GM21423 (cell line): Measurements from ENCODE around the gene PPP2R5A.
A peak's percentile ranks its signal among the peaks of the same experiment; 100 is the strongest.
"Not testable (repeated sequence)": the region's sequence is repeated elsewhere in the genome, so short reads cannot be mapped to it uniquely, and the experiment has no call there.

Experiments
- ATAC-seq: cut with Tn5 transposase; IDR thresholded peaks from one replicate; pipeline ENCODE4 v1.9.1; 2021; ENCODE audit warnings: mild to moderate bottlenecking, moderate library complexity; ENCODE audit not compliant: unreplicated experiment

The PPP2R5A gene

GRCh38 chr1:212351588-212352362, 66.6 kb downstream of the PPP2R5A start:
- no peak for ATAC-seq

DNA sequence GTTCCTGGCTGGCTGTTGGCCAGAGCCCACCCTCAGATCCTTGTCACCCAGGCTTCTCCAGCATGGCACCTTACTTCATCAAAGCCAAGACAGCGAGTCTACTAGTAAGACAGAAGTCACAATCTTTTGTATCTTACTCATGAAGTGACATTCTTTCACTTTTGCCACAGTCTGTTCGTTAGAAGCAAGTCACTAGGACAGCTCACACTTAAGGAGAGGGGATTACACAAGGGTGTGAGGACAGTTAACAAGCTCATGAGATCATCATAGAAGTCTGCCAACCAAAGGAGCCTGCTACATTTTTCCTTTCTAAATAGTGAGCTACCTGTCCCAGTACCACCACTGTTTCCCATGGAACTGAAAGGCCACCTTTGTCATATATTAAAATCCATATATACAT, 68.0 kb downstream of the PPP2R5A start:
- ATAC-seq, result no peak

DNA sequence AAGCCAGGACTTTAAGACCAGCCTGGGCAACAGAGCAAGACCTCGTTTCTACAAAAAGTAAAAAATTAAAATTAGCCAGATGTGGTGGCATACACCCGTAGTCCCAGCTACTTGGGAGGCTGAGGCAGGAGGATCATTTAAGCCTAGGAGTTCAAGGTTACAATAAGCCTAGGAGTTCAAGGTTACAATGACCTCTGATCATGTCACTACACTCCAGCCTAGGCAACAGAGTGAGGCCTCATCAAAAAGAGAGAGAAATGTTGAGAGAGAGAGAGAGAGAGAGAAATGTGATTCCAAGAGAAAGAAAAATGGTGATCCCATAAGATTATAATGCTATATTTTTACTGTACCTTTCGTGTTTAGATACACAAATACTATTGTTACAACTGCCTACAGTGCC, 69.3 kb downstream of the PPP2R5A start:
- no peak for ATAC-seq

DNA sequence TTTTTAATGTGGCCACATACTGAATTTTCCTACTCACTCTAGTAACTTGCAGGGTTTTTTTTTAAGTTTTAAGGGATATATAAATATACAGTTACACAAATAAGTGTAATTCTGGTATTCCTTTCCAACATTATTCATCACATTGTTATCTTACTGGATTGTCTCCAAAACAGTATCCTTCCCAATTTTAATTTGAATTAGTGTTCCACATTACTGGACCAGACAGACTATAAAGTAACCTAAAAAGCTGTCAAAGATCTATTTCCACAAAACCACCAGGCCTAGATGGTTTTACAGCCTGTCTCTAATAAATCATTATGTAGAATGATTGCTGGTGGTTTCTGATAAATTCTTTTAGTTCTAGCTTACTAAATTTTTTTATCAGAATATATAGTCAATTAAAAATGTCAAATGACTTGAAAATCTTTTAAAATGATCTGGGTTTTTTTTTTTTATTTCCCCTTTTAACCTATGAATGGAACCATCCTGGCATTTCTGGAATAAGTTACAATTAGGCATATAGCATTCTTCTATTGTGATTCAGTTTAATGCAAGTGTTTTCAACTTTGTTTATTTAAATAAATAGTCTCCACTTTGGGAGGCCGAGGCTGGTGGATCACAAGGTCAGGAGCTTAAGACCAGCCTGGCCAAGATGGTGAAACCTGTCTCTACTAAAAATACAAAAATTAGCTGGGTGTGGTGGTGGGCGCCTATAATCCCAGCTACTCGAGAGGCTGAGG, 70.2 kb downstream of the PPP2R5A start:
- ATAC-seq, result no peak

- ATAC-seq, result no peak
Measured at GRCh38 chr1:212359794-212360479, 74.7 kb downstream of the PPP2R5A start.

GRCh38 chr1:212364985-212365384, 79.8 kb downstream of the PPP2R5A start:
- ATAC-seq, result no peak

DNA sequence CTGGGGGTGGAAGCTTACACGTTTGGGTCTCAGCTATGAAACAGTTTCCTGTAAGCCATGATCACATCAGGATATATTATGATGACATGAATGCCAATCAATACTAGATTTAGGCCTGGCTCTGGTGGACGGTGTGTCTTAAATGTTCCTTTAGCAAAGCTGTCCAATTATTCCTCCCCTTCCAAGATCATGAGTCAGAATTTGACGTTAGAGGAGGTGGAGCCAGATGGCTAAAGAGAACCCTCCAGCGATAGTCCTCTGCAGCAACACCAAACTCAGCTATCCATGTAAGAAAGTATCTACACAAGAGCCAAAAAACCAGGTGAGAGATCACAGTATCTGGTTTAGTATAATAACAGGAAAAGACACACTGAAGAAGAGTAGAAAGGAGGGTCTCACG, 81.7 kb downstream of the PPP2R5A start:
- ATAC-seq, result no peak

DNA sequence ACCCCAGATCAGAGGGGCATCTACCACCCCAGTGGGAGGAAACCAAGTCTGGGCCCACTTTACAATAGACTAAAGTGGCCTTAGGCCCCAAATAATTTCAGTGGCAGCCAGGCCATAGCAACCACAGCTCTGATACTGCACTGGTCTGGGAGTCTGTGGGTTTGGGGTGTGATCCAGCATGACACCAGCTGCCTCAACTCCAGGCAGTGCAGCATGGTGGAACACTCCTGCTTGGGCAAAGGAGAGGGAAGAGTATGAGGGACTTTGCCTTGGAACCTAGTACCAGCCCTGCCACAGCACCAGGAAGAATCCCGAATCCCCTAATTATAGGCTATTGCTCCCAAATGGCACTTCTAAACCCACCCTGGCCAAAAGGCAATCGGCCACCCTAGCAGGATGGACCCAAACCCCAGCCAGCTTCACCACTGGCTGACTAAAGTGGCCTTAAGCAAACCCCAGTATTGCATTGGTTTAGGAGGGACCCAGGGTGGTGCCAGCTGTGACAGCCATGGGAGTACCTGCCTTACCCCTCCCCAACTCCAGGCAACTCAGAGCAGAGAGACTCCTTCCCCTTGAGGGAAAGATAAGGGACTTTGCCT, 82.4 kb downstream of the PPP2R5A start:
- no peak for ATAC-seq

- peak; percentile 83 for ATAC-seq
Measured at GRCh38 chr1:212368073-212368484, 82.9 kb downstream of the PPP2R5A start.

DNA sequence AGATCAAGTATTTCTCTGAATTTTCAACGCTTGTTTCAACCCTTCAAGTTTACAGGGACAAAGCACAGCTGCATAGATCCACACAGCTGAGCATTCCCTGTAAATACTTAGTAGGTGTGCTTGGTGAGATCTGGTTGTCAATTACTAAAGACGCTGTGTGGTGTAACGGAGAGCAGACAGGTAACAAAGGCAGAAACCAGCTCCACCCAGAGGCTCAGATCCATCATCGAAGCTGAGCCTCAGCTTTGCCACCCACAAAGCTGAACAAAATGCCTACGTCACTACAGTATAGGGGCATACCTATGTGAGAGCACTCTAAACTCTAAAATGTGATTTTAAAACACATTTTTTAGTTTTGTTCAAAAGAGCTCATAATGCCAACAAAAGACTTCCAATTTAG, 90.8 kb downstream of the PPP2R5A start:
- ATAC-seq, result no peak

DNA sequence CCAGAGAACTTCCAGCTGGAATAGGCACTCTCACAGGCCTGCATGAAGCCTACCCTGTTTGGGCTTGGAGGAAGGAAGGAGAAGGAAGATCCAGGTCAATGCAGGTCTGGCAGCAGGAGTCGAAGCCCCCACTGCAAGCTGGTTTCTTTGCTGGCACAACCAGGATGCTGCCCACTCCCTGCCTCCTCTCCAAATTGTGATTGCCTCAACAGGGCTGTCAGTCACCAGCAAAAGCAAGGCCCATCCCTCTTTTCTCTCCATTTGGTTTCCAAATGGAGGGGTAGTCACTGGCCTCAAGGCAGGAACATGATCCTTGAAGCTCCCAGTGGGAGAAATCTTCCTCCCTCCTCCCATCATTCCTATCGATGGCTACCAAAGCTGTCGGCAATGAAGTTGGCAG, 92.4 kb downstream of the PPP2R5A start:
- no peak for ATAC-seq

- ATAC-seq, result no peak
Measured at GRCh38 chr1:212379366-212379765, 94.2 kb downstream of the PPP2R5A start.

GRCh38 chr1:212381397-212382035, 96.3 kb downstream of the PPP2R5A start:
- ATAC-seq, result no peak

DNA sequence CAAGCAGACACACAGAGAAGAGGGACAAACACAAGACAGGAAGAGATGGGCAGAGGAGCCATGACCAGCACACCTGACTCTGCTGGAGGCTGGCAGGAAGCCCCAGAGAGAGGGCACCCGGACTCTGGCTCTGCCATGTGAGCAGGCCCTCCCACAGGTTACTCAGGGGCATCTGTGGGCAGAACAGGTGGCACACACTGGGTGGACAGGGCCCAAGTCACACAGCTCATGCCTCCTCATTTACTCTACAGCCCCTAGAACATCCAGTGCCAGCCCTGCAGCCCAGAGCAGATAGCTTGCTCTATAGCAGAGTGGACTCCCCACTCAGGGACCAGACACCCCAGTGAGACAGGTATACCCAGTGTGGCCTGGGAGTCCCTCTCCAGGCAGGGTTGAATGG, 100.8 kb downstream of the PPP2R5A start:
- no peak for ATAC-seq

- no peak for ATAC-seq
Measured at GRCh38 chr1:212388985-212389716, 103.9 kb downstream of the PPP2R5A start.

DNA sequence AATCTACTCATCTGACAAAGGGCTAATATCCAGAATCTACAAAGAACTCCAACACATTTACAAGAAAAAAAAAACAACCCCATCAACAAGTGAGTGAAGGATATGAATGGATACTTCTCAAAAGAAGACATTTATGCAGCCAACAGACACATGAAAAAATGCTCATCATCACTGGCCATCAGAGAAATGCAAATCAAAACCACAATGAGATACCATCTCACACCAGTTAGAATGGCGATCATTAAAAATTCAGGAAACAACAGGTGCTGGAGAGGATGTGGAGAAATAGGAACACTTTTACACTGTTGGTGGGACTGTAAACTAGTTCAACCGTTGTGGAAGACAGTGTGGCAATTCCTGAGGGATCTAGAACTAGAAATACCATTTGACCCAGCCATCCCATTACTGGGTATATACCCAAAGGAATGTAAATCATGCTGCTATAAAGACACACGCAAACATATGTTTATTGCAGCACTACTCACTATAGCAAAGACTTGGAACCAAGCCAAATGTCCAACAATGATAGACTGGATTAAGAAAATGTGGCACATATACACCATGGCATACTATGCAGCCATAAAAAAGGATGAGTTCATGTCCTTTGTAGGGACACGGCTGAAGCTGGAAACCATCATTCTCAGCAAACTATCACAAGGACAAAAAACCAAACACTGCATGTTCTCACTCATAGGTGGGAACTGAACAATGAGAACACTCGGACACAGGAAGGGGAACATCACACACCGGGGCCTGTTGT, 110.6 kb downstream of the PPP2R5A start:
- not testable (repeated sequence) for ATAC-seq

- ATAC-seq, result no peak
Measured at GRCh38 chr1:212396638-212397037, 111.4 kb downstream of the PPP2R5A start.

GRCh38 chr1:212397171-212397570, 112.0 kb downstream of the PPP2R5A start:
- no peak for ATAC-seq

DNA sequence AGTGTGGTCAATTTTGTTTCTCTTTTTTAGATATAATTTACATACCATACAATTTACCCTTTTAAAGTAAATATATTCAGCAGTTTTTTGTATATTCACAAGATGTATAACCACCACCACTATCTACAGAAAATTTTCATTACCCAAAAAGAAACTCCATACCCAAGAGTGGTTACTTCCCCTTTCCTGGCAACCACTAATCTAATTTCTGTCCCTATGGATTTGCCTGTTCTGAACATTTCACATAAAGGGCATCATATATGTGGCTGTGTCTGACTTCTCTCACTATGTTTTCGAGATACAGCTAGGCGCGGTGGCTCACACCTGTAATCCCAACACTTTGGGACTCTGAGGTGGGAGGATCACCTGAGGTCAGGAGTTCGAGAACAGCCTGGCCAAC, 115.8 kb downstream of the PPP2R5A start:
- ATAC-seq, result no peak
